ENCODE results near the gene DDX1.

The DDX1 gene

GRCh38 chr2:15584316-15584715 lies 7.4 kb upstream of the DDX1 start:
- ChIA-PET POLR2A (no interaction called here), CTCF (no interaction called here)
- no peak for TF ChIP-seq L3MBTL2 (conservative IDR thresholded peaks at IDR 0.05)
- no peak for TF ChIP-seq ZNF384 (IDR thresholded peaks at IDR 0.05)
- no peak for TF ChIP-seq BHLHE40 (IDR thresholded peaks at IDR 0.05; ENCODE audit: borderline replicate concordance)
- no peak for TF ChIP-seq FOXA1 (IDR thresholded peaks at IDR 0.05)
- TF ChIP-seq HDGF (IDR thresholded peaks at IDR 0.05; ENCODE audit: borderline replicate concordance) = no peak
- no peak for TF ChIP-seq ARNT (IDR thresholded peaks at IDR 0.05)
- no peak for TF ChIP-seq FOXK2 (IDR thresholded peaks at IDR 0.05)
- TF ChIP-seq ELF4 (IDR thresholded peaks at IDR 0.05) = no peak
- TF ChIP-seq NFRKB (IDR thresholded peaks at IDR 0.05) = no peak
- TF ChIP-seq TARDBP (IDR thresholded peaks at IDR 0.05) = no peak
- TF ChIP-seq LEF1 (IDR thresholded peaks at IDR 0.05; ENCODE audit: borderline replicate concordance) = no peak
- no peak for TF ChIP-seq PKNOX1 (IDR thresholded peaks at IDR 0.05)
- TF ChIP-seq SP1 (IDR thresholded peaks at IDR 0.05) = no peak
- no peak for DNase-seq (ENCODE audit: extremely low spot score)

GRCh38 chr2:15584767-15585469 lies 6.8 kb upstream of the DDX1 start:
- DNase-seq (ENCODE audit: extremely low spot score) = no peak
- CTCF ChIA-PET = no interaction called here
- TF ChIP-seq PKNOX1 (IDR thresholded peaks at IDR 0.05) (no peak), ELF4 (IDR thresholded peaks at IDR 0.05) (no peak), FOXA1 (IDR thresholded peaks at IDR 0.05) (no peak), HDGF (IDR thresholded peaks at IDR 0.05; ENCODE audit: borderline replicate concordance) (no peak), TARDBP (IDR thresholded peaks at IDR 0.05) (no peak), L3MBTL2 (conservative IDR thresholded peaks at IDR 0.05) (no peak), BHLHE40 (IDR thresholded peaks at IDR 0.05; ENCODE audit: borderline replicate concordance) (no peak), CTBP1 (IDR thresholded peaks at IDR 0.05; ENCODE audit: borderline replicate concordance) (no peak), FOXM1 (IDR thresholded peaks at IDR 0.05; ENCODE audit: borderline replicate concordance) (no peak), ZNF384 (IDR thresholded peaks at IDR 0.05) (no peak), SUZ12 (IDR thresholded peaks at IDR 0.05) (no peak), LEF1 (IDR thresholded peaks at IDR 0.05; ENCODE audit: borderline replicate concordance) (no peak), ARNT (IDR thresholded peaks at IDR 0.05) (no peak), NFRKB (IDR thresholded peaks at IDR 0.05) (no peak), FOXK2 (IDR thresholded peaks at IDR 0.05) (no peak), SP1 (IDR thresholded peaks at IDR 0.05) (no peak)
- POLR2A ChIA-PET = no interaction called here

GRCh38 chr2:15588329-15588919 lies 3.2 kb upstream of the DDX1 start:
- POLR2A ChIA-PET = no interaction called here
- peak; percentile 54 for DNase-seq (ENCODE audit: extremely low spot score)
- CTCF ChIA-PET = interaction anchor here (0.6 to 1.5 kb wide), 2 partner anchors 11 to 317 kb away, joined by 3 to 5 read pairs; no protein-coding TSS in a partner anchor
- TF ChIP-seq PKNOX1 (IDR thresholded peaks at IDR 0.05) = no peak
- no peak for TF ChIP-seq BHLHE40 (IDR thresholded peaks at IDR 0.05; ENCODE audit: borderline replicate concordance)
- no peak for TF ChIP-seq ARNT (IDR thresholded peaks at IDR 0.05)
- TF ChIP-seq L3MBTL2 (conservative IDR thresholded peaks at IDR 0.05) = no peak
- TF ChIP-seq FOXM1 (IDR thresholded peaks at IDR 0.05; ENCODE audit: borderline replicate concordance) = no peak
- no peak for TF ChIP-seq FOXA1 (IDR thresholded peaks at IDR 0.05)
- TF ChIP-seq SP1 (IDR thresholded peaks at IDR 0.05) = no peak
- no peak for TF ChIP-seq CTBP1 (IDR thresholded peaks at IDR 0.05; ENCODE audit: borderline replicate concordance)

GRCh38 chr2:15591373-15591691 lies 336 bp upstream of the DDX1 start:
- no peak for DNase-seq (ENCODE audit: extremely low spot score)
- TF ChIP-seq L3MBTL2 (conservative IDR thresholded peaks at IDR 0.05) = peak; percentile 98
- TF ChIP-seq SP1 (IDR thresholded peaks at IDR 0.05) = no peak
- no peak for TF ChIP-seq FOXA1 (IDR thresholded peaks at IDR 0.05)
- no peak for TF ChIP-seq ARNT (IDR thresholded peaks at IDR 0.05)
- CTCF ChIA-PET = no interaction called here
- POLR2A ChIA-PET = interaction anchor here (0.5 kb wide), 1 partner anchor 446 kb away, joined by 3 read pairs; no protein-coding TSS in a partner anchor

- no peak for DNase-seq (ENCODE audit: extremely low spot score)
- CTCF ChIA-PET = interaction anchor here (0.6 kb wide), 1 partner anchor 1125 kb away, joined by 4 read pairs; no protein-coding TSS in a partner anchor
- TF ChIP-seq L3MBTL2 (conservative IDR thresholded peaks at IDR 0.05) (no peak), ARNT (IDR thresholded peaks at IDR 0.05) (no peak), LEF1 (IDR thresholded peaks at IDR 0.05; ENCODE audit: borderline replicate concordance) (no peak), FOXA1 (IDR thresholded peaks at IDR 0.05) (no peak)
- POLR2A ChIA-PET = no interaction called here
Observed at GRCh38 chr2:15593327-15593705, 1.6 kb downstream of the DDX1 start.

- ChIA-PET CTCF (interaction anchor here (0.7 kb wide), 1 partner anchor 8 kb away, joined by 3 read pairs; no protein-coding TSS in a partner anchor), POLR2A (no interaction called here)
- no peak for TF ChIP-seq PKNOX1 (IDR thresholded peaks at IDR 0.05)
- no peak for TF ChIP-seq HDGF (IDR thresholded peaks at IDR 0.05; ENCODE audit: borderline replicate concordance)
- no peak for TF ChIP-seq ARNT (IDR thresholded peaks at IDR 0.05)
- no peak for TF ChIP-seq FOXM1 (IDR thresholded peaks at IDR 0.05; ENCODE audit: borderline replicate concordance)
- TF ChIP-seq FOXA1 (IDR thresholded peaks at IDR 0.05) = no peak
- no peak for DNase-seq (ENCODE audit: extremely low spot score)
Observed at GRCh38 chr2:15594291-15595256, 2.9 kb downstream of the DDX1 start.

Data from HEK293T (cell line).